H4 (cell line): Measurements from ENCODE around the gene MFN1. TPM values are rescaled to one million over a fixed set of nuclear protein-coding genes. Genes with fewer than 3 reads are reported as not detected.

Experiments
- DNase-seq: peaks from one replicate; pipeline ENCODE4 v3.0.0-alpha.2; 2015; ENCODE audit warnings: low spot score
- total RNA-seq: library from RNA; depleted of rRNA; stranded (reverse); fragments of >200 nt; shearing (Covaris generic); gene quantifications from 2 replicates; pipeline ENCODE4 v1.2.3, GENCODE V29; 2014

The MFN1 gene
- total RNA-seq, 1 experiment from 2014 or later = 42.5 TPM

GRCh38 chr3:179336345-179336929, 11.1 kb upstream of the MFN1 start:
- no peak for DNase-seq

- no peak for DNase-seq
Observed at GRCh38 chr3:179348325-179349013, 960 bp downstream of the MFN1 start.

GRCh38 chr3:179355996-179356395, 8.5 kb downstream of the MFN1 start:
- DNase-seq = no peak

GRCh38 chr3:179363332-179363731, 15.8 kb downstream of the MFN1 start:
- DNase-seq = no peak

DNA sequence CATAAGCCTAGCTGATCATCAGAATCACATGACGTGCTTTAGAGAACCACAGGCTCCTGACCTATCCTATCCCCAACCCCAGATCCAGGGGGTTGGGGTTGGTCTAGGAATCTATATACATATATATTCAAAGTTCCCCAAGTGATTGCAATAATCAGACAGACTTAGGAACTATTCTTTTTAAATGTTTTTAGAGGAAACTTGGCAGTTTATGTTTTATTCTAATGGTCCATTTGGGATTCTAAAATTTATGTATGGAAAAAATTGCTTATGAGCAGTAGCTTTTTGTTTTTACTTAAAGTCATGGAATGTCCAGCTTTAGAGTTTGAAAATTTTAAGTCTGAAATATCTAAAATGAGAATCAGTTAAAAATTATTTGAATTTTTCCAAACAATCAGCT, 22.1 kb downstream of the MFN1 start:
- no peak for DNase-seq

DNA sequence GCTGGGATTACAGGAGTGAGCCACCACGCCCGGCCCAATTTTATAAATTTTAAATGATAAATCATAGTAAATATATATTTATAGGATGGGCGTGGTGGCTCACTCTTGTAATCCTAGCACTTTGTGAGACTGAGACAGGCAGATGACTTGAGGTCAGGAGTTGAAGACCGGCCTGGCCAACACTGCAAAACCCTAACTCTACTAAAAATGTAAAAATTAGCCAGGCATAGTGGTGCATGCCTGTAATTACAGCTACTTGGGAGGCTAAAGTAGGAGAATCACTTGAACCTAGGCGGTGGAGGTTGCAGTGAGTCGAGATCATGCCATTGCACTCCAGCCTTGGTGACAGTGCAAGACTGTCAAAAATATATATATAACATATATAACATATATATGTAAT, 26.4 kb downstream of the MFN1 start:
- no peak for DNase-seq

- DNase-seq = no peak
Observed at GRCh38 chr3:179375091-179375999, 27.8 kb downstream of the MFN1 start.

DNA sequence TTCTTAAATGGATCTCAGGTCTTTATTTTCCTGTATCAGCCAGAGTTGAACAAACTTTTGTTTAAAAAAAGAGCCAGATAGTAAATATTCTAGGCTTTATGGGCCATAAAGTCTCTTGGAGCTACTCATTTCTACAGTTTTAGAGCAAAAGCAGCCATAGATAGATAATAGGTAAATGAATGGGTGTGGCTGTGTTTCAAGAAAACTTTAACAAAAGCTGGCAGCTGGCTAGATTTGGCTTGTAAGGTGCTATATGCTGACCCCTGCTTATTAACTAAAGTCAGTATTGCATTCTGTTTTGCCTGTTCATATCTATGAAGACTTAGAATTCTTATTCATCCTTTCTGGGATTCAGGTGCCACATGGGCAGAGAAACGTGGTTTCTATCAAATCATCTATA, 29.0 kb downstream of the MFN1 start:
- DNase-seq = no peak

DNA sequence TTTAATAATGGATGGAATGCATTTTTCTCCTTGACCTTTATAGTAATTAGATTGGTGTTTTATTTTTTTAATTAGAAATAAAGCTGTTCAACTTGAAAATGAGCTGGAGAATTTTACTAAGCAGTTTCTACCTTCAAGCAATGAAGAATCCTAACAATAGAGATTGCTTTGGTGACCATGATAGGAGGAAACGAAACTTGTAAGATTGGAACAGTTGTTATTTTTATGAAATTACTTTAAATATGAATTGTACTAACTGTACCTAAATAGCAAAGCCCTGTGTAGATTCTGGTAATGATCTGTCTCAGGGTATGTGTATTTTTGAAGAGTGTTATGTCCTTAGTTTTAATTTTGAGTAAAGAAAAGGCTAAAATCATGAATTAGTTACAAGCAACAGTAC, 44.4 kb downstream of the MFN1 start:
- no peak for DNase-seq

DNA sequence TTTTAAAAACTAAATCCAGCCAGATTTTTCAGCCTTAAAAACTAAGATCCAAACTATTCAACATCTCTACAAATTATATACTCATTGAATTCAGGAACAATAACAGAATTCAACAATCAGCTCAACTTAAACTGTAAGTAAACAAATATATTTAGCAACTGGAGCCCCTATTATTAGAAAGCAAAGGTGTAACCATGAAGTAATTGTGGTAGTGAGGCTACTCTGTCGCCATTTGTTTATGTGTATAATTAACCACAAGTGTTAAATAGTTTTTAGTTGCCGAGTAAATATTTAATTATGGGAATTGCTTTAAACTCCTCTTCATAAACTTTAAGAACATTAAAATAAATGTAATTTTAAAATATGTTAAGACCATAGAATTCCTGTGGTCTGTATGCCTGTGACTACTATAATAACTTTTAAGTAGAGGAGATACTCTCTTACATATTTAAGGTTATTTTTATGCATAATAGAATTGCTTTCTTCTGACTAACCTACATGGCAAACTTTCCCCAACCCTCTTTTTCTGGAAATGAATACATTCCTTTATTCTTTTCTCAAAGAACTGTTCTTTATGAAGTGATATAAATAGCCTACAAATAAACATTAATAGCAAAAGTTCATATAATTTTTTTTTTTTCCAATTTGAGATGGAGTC, 51.2 kb downstream of the MFN1 start:
- DNase-seq = no peak

DNA sequence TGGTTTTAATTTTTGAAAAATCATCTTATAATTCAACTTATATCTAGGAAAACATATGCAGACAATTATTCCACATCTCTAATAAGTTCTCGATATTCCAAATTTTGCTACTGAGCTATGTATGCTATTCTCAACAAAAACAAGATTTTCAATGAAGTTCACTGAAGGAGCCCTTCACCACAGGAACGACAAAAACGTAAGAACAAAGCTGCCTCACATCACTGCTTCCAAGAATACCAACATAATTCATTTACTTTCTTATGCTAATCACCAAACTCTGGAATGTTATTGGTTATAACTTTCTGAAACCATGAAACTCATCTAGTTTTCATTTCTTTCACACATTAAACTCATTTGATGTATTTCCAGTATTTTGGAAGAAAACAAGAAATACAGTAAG, 54.1 kb downstream of the MFN1 start:
- no peak for DNase-seq

DNA sequence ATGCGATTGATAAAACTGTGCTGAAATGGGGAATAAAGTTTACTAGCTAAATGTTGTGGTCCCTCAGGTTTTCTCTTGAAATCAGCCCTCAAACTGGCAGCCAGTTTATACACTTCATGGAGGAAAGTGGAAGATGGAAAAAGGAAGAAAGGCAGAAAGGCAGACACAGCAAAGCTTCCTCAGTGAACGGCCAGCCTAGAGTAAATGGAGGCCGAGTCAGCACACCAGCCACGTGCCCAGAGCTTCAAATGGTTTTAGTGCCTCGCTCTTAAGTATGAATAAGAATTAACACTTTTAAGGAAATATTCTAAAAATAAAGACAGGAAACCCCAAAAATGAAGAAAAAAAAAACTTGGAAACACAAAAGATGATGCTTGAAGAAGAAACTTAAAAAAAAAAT, 55.5 kb downstream of the MFN1 start:
- no peak for DNase-seq

GRCh38 chr3:179404307-179404706, 56.8 kb downstream of the MFN1 start:
- DNase-seq = no peak

- no peak for DNase-seq
Observed at GRCh38 chr3:179410331-179410730, 62.8 kb downstream of the MFN1 start.

DNA sequence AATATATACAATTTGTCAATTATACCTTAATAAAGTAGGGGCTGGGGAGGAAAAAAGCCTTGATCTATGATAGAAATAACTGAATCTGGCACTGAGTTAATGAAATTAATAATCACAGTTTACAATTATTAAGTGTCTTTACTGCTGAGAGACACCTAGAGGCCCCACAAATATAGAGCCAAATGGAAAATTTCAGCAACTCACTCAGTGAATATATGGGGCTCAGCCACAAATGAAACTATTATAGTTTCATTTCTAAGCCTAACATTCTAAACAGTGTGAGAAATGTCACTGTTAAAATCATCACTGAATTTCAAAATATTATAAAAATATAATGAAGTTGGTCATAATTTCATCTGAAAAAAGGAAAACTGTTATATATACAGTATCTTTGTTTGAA, 63.5 kb downstream of the MFN1 start:
- no peak for DNase-seq

DNA sequence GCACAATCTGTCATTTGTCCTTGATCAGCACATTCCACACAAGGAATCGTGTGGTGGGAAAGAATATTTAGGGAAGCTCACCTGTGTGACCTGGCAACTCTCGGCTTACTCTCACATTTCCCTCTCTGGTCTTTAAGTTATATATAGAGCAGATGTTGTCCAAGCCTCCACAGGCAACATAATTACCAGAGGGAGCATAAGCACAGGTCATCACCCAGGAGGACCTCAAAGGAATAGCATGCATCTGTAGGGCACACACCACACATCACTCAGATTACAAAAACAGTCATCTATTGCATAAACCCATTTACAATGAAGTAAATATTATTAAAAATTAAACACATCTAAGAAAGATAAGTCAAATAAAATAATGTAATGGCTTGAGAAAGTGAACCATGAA, 67.3 kb downstream of the MFN1 start:
- no peak for DNase-seq

- no peak for DNase-seq
Observed at GRCh38 chr3:179415377-179415776, 67.9 kb downstream of the MFN1 start.

- no peak for DNase-seq
Observed at GRCh38 chr3:179416681-179417080, 69.2 kb downstream of the MFN1 start.

DNA sequence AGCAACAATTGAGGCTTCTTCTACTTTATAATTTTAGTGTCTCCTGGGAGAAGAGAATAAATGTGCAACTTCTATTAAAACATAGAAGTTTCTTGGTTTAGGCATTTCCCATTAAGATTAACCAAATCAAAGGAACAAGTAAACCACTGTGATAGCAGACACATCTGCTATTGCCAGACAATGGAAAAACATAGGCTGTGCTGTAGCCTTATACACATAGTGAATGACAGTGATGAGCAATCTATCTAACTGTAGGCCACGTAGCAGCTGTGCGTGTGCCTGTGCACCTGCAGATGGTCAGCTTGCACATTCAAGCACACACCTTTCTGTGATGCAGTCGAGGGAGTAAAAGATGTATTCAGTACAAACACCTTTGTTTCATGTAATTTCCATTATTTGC, 71.1 kb downstream of the MFN1 start:
- DNase-seq = no peak

DNA sequence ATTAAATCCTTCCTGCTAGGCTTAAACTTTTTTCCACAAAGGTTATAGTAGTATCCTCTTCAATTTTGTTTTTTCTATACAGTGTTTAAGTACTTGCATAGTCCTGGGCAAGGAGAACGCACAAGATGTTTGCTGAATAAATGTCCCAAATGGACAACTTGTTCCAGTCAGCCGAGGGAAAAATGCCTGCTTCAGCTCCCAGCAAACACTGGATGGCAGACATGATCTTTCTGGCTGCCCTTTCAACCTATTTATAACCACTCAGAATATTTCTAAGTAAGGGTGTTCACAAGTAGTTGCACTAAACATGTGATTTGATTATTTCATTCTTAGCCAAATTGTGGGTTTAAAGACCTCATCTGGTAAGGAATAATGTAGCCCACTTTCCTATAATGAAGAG, 74.0 kb downstream of the MFN1 start:
- no peak for DNase-seq

GRCh38 chr3:179425075-179425474, 77.6 kb downstream of the MFN1 start:
- DNase-seq = no peak

GRCh38 chr3:179428876-179429548, 81.5 kb downstream of the MFN1 start:
- no peak for DNase-seq
